Left cardiac atrium (tissue), 4 donors: ENCODE measurements around the gene AHRR. TPM values are rescaled to one million over a fixed set of nuclear protein-coding genes. Genes with fewer than 3 reads are reported as not detected.
"Not testable (repeated sequence)": the region's sequence is repeated elsewhere in the genome, so short reads cannot be mapped to it uniquely, and the experiment has no call there.

Experiments used
- ATAC-seq, 2 donors: fragments of 200-7000 bp; cut with Tn5 transposase; one replicate each; pipeline ENCODE4 v1.9.1; 2020; ENCODE audit warnings: mild to moderate bottlenecking in 2 of 2, moderate library complexity in 2 of 2
- DNase-seq: peaks from one replicate; pipeline ENCODE4 v3.0.0-alpha.2; 2020
- intact Hi-C, 2 donors: fragments of 100-400 bp; cut with DNase I; formaldehyde crosslinking; loops; one replicate each; pipeline versions ENCODE4 v1.14.1 to v1.15.1; 2022 to 2023
- total RNA-seq, 2 donors: library from RNA; stranded (reverse); fragmentation: NEBNext Ultra II Directional; extraction: Animal tissue kit (Norgen Biotek cat#: 25700); gene quantifications; one replicate each; pipeline ENCODE4 v1.2.1, GENCODE V29; 2021
- donor health status: DM: no; HTN: yes; CAD: no.
- donor health status: DM: no; HTN: yes; CAD: no; lungs with severe emphysema.
- donor health status: DM: yes; HTN: yes; CAD: no.
- donor health status: Dilated cardiomyopathy.

AHRR gene
- total RNA-seq, 2 donors from 2014 or later = 1.9 to 3.8 TPM

- no peak for ATAC-seq
Measured at GRCh38 chr5:469752-470483, 148.4 kb downstream of the AHRR start.

GRCh38 chr5:470961-471749 is 149.6 kb downstream of the AHRR start:
- peak; percentile 20 for DNase-seq
- ATAC-seq = no peak
- intact Hi-C loops = no loop called here

More at GRCh38 chr5:469752-470483, 148.4 kb downstream of the AHRR start:
- DNase-seq = peak; percentile 17
- intact Hi-C loops = no loop called here

- intact Hi-C loops = no loop called here
- ATAC-seq = no peak
- DNase-seq = no peak
Measured at GRCh38 chr5:471750-472058, 150.2 kb downstream of the AHRR start.

GRCh38 chr5:472076-472655 is 150.7 kb downstream of the AHRR start:
- intact Hi-C loops = no loop called here
- ATAC-seq (peak; percentile 8 to 18), DNase-seq (peak; percentile 45)

- DNase-seq (peak; percentile 93), ATAC-seq (peak; percentile 87 to 95)
- intact Hi-C loops = no loop called here
Measured at GRCh38 chr5:472656-473550, 151.4 kb downstream of the AHRR start.

GRCh38 chr5:473551-474192 is 152.2 kb downstream of the AHRR start:
- intact Hi-C loops = no loop called here
- peak; percentile 45 for DNase-seq
- ATAC-seq = peak; percentile 24 to 42

- DNase-seq = peak; percentile 4
- intact Hi-C loops = not testable (repeated sequence)
Measured at GRCh38 chr5:474232-474839, 152.8 kb downstream of the AHRR start.

GRCh38 chr5:474840-475661 is 153.5 kb downstream of the AHRR start:
- no peak for ATAC-seq
- peak; percentile 26 for DNase-seq
- intact Hi-C loops = no loop called here

More at GRCh38 chr5:474232-474839, 152.8 kb downstream of the AHRR start:
- ATAC-seq = not testable (repeated sequence)

GRCh38 chr5:475704-476101 is 154.2 kb downstream of the AHRR start:
- intact Hi-C loops = no loop called here
- ATAC-seq (no peak), DNase-seq (peak; percentile 16)

GRCh38 chr5:476102-476813 is 154.7 kb downstream of the AHRR start:
- ATAC-seq (no peak), DNase-seq (peak; percentile 23)
- intact Hi-C loops = no loop called here

GRCh38 chr5:476814-477175 is 155.3 kb downstream of the AHRR start:
- ATAC-seq (no peak), DNase-seq (peak; percentile 16)
- intact Hi-C loops = no loop called here

- ATAC-seq = no peak
- DNase-seq = no peak
- intact Hi-C loops = no loop called here
Measured at GRCh38 chr5:477247-477646, 155.7 kb downstream of the AHRR start.

GRCh38 chr5:477871-478270 is 156.4 kb downstream of the AHRR start:
- DNase-seq (no peak), ATAC-seq (no peak)
- intact Hi-C loops = no loop called here

- intact Hi-C loops = no loop called here
- no peak for DNase-seq
- ATAC-seq = no peak
Measured at GRCh38 chr5:478369-478981, 157.0 kb downstream of the AHRR start.

GRCh38 chr5:478982-479535 is 157.5 kb downstream of the AHRR start:
- intact Hi-C loops = no loop called here
- DNase-seq (no peak), ATAC-seq (no peak)

- ATAC-seq (no peak), DNase-seq (no peak)
- intact Hi-C loops = no loop called here
Measured at GRCh38 chr5:479566-480319, 158.2 kb downstream of the AHRR start.
